HG03558 (cell line): ENCODE measurements around the gene AKR7A2.

Experiments
- ATAC-seq: cut with Tn5 transposase; IDR thresholded peaks from one replicate; pipeline ENCODE4 v1.9.1; 2021; ENCODE audit warnings: moderate number of reproducible peaks; ENCODE audit not compliant: unreplicated experiment; ENCODE audit errors: extremely low read depth

AKR7A2 gene

GRCh38 chr1:19344372-19344810 is 32.4 kb upstream of the AKR7A2 start:
- no peak for ATAC-seq

- ATAC-seq, result no peak
These were observed 31.8 kb upstream of the AKR7A2 start for GRCh38 chr1:19343617-19344350.

GRCh38 chr1:19342894-19343616 is 31.1 kb upstream of the AKR7A2 start:
- no peak for ATAC-seq

DNA sequence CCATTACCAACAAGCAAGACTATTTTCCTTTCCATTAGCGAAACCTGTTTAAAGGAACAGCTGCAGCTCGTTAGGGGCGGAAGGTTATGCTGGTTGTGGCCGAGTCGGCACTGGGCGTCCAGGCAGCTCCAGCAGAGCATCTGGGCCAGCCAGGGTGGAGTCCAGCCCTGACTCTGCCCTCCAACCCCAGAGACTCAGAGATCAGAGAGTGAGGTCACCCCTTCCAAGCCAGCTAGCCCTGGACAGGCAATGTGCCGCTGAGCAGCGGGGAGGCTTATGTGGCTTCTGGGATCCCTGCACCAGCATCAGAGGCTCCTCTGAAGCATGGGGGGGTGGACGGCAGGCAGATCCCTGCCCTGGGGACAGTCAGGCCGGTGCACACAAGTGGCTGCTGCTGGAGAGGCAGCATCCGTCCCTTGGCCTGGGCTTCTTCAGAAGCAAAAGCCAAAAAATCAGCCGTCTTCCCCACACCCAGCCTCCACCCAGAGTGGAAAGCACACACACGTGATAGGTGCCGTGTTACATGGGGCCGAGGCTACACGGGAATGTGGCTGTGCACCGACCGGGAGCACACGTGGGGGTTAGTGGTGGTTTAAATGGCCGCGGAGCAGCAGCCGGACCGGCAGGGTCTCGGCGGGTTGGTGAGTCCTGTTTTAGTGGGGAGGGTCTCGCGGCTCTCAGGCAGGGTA is 30.3 kb upstream of the AKR7A2 start:
- ATAC-seq, result no peak

DNA sequence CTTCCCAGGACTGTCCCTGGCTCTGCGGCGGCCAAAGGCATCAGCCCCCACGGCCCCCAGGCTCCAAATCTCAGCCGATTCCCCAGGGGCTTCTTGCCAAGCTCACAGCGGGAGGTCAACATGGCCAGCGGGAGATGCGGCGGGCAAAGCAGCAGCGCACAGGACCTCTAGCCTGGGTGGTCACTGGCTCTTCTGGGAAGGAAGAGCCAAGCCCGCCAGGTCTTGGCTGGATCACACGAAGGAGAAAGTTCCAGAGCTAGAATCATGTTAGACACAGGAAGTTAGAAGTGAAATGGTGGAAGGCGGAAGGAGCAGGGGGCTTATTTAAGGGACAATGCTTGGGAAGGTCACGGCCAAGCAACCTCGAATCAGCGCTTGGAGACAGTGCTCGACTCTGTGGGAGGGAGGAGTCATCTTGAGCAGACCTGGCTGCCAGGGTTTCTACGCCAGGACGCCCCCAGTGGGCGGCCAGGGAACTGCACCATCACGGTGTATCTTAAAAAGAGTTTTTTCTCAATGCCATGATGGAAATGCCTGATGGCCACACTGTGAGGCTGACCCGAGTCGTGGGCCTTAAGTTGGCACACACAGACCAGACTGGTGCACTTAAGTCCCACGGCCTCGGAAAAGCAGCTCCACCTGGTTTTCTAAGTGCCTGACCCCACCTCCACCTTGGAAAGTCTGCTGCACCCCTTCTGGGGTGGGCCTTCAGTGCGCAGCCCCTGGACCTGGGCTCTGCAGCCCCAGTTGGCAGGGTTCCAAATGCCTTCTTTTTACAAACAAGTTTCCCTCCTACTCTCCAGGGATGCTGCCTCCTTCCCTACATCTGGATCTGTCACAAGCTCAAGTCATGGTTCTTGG is 29.5 kb upstream of the AKR7A2 start:
- ATAC-seq, result no peak

GRCh38 chr1:19340387-19340937 is 28.5 kb upstream of the AKR7A2 start:
- no peak for ATAC-seq

DNA sequence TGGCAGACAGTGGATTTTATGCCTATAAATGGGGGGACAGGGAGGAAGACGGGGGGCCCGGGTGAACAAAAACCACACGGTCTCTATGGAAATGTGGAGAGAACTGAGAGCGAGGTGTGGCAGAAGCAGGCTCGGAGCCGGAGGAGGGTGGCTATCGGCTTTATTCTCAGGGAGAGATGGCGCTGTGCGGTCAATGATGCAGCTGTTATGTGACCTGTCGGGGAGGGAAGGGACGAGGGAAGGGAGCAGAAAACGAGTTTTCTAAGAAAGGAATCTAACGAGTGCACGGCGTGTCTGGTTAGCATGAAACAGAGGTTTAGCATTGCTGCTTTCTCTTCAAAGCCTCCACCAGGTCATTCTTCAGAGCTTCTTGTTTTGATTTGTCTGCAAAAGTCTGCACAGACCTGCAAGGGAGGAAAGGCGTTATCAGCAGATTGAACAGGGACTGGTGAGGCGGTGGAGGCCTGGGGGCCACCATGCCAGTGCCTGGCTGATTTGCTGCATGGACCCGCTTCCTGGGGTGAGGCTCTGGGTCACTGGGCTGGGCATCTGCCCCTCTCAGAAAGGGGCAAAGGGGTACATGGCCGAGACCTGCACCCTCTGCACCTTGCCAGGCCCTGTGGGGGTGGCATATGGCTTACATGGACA is 27.4 kb upstream of the AKR7A2 start:
- no peak for ATAC-seq

DNA sequence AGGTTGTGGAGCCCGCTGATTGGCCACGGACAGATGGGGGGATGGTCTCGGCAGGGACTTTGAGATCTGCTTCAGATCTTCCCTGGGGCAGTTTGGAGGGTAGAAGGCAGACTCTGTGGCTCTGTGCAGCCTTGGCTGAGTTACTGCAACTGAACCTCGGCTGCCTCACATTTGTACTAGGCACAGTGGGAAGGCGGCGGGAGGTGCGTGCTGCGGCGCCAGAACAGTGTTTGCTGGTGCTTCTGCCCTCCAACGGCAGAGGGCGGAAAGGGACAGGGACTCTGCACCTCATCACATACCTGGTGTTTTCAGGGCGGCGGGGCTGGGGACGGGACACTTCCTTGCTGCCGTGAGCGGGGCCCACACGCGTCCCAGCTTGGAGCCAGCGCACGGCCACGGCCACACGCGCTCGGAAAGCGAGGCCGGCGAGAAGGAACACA is 26.4 kb upstream of the AKR7A2 start:
- no peak for ATAC-seq

DNA sequence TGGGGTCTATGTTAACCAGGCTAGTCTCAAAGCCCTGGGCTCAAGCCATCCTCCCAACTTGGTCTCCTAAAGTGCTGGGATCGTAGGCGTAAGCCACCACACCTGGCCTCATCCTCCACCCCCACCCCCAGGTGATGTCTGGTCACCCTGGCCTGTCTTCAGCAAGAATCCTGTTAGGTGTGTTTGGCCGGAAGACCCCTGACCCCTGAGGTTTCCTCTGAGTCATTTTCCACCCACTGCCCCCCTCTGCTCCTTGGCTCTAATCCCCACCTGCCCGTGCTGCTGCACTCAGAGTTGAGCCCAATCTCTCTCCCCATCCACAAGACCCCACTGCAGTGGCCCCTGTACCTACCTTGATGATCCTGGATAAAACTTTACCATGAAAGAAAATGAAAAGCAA is 25.3 kb upstream of the AKR7A2 start:
- ATAC-seq, result no peak

- ATAC-seq, result no peak
These were observed 24.6 kb upstream of the AKR7A2 start for GRCh38 chr1:19336543-19336942.

GRCh38 chr1:19333587-19334354 is 21.8 kb upstream of the AKR7A2 start:
- ATAC-seq, result no peak

DNA sequence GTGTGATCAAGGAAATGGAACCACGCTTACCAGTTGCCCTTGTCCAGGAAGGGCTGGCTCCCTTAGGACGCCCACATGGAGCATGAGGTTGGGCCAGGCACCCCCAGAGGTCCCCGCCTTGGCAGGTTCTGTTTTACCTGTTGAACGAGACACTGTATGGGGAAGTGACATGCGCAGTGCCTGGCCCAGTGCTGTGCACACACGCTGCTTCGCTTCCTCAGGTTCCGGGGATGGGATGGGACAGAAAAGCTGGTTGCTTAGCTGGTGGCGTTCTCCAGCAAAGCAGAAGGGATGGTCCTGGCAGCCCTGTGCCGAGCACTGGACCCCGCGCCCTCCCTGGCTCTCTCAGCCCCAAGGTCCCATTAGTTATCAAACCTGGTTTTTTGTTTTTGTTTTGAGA is 20.9 kb upstream of the AKR7A2 start:
- ATAC-seq, result no peak

DNA sequence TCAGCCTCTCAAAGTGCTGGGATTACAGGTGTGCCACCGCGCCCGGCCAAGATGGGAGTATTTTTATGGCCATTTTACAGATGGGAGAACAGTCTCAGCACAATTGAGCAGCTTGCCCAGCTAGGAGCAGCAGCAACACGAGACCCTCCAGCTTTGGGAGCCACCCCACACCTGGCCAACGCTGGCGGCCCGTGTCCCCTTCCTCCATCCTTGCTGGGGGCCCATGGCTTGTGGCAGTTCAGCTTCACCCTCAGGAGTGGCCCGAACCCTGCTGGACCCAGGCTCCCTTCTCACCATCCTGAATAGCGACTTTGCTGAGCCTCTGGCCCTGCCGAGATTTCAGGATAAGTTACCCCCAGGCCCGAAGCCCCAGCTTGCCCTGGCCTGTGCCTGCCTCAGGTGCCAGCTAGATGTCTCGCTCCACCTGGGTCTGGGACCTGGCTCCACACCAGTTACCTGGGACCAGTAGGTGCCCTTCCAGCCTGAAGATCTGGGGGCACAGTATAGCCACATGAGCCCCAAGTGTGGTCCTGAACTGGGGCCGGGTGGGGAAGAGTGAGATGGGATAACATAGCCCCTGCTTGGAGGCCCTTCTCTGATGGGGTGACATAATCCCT is 19.4 kb upstream of the AKR7A2 start:
- ATAC-seq, result no peak

DNA sequence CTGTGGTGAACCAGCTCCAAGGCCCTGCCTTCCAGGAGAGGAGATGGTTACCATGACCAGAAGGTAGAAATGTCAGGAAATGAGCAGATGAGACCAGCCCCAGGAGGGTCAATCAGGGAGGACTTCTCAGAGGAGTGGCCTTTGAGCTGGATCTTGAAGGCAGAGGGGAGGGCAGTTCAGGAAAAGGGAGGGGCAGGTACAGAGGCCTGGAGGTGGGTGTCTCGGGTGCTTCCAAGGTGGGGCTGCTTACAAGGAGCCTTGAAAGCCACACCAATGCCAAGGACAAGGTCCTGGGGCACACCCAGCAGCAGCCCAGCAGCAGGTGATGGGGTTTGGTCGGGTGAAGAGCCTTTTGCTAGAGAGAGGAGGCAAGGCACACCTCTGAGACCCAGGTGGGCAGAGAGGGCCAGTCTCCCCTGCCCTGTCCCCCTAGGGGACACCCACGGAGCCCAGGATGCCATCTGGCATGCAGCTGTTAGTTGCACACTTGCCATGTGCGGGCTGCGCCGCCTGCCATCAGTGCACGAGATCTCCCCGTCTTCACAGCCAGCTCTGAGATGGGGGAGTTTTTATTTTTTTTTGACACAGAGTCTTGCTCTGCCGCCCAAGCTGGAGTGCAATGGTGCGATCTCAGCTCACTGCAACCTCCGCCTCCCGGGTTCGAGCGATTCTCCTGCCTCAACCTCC is 18.6 kb upstream of the AKR7A2 start:
- ATAC-seq, result no peak

DNA sequence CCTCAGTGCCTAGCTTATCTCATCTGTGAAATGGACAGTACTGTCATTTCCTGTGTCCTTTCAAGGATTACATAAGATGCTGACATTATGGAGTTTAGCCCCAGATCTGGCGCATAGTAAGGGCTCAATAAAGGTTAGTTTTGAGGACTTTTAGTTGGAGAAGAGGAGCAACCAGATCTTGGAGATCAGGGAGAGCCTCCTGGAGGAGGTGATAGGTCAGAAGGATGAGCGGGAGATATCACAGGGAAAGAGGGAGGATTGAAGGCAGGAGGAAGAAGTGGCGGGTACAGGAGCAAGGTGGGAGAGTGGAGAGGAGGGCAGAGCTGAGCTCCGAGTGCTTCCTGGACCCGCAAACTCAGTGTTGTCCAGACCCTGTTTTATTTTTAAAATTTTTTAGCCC is 17.7 kb upstream of the AKR7A2 start:
- ATAC-seq, result no peak

DNA sequence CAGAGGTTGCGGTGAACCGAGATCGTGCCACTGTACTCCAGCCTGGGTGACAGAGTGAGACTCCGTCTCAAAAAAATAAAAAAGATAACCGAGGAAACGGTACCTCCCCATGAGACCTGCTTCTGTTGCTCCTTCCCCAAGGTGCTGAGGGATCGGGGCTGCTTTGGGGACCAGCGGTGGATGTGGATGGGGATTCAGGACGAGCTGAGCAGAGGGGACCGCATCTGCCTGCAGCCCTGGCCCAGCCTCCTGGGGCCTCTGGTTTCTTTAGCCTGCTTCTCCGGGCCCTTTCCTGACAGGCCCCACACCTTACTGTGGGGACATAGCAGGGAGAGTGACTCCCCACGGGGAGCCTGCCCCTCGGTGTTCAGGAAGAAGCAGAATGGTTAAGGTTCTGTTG is 17.2 kb upstream of the AKR7A2 start:
- no peak for ATAC-seq

GRCh38 chr1:19328486-19328885 is 16.5 kb upstream of the AKR7A2 start:
- no peak for ATAC-seq

- ATAC-seq, result no peak
These were observed 15.8 kb upstream of the AKR7A2 start for GRCh38 chr1:19327736-19328135.
